ENCODE measurements around the gene VPS13D.
"Not testable (repeated sequence)": the region's sequence is repeated elsewhere in the genome, so short reads cannot be mapped to it uniquely, and the experiment has no call there.

The VPS13D gene

GRCh38 chr1:12519693-12520364 is 290.0 kb downstream of the VPS13D start:
- TF ChIP-seq CTCF (IDR thresholded peaks at IDR 0.05; ENCODE audit: low read depth, low read length) (no peak), POLR2A (IDR thresholded peaks at IDR 0.05; ENCODE audit: extremely low read depth, insufficient read length) (no peak), MYC (IDR thresholded peaks at IDR 0.05; ENCODE audit: low read depth, low read length) (no peak), MAX (IDR thresholded peaks at IDR 0.05; ENCODE audit: low read depth, low read length) (no peak)
- no peak for DNase-seq (ENCODE audit: low read depth)
- no peak overlapping the region for H3K4me3 ChIP-seq (ENCODE audit: low read depth, low read length)

- no peak for DNase-seq (ENCODE audit: low read depth)
- TF ChIP-seq MYC (IDR thresholded peaks at IDR 0.05; ENCODE audit: low read depth, low read length) = no peak
- no peak for TF ChIP-seq POLR2A (IDR thresholded peaks at IDR 0.05; ENCODE audit: extremely low read depth, insufficient read length)
- no peak for TF ChIP-seq MAX (IDR thresholded peaks at IDR 0.05; ENCODE audit: low read depth, low read length)
- TF ChIP-seq CTCF (IDR thresholded peaks at IDR 0.05; ENCODE audit: low read depth, low read length) = no peak
- H3K4me3 ChIP-seq (ENCODE audit: low read depth, low read length) = no peak overlapping the region
These were observed 291.3 kb downstream of the VPS13D start for GRCh38 chr1:12521096-12521495.

GRCh38 chr1:12522780-12523179 is 292.9 kb downstream of the VPS13D start:
- not testable (repeated sequence) for H3K4me3 ChIP-seq (ENCODE audit: low read depth, low read length); DNase-seq (ENCODE audit: low read depth)

- no peak overlapping the region for H3K4me3 ChIP-seq (ENCODE audit: low read depth, low read length)
- TF ChIP-seq CTCF (IDR thresholded peaks at IDR 0.05; ENCODE audit: low read depth, low read length) (no peak), POLR2A (IDR thresholded peaks at IDR 0.05; ENCODE audit: extremely low read depth, insufficient read length) (no peak), MYC (IDR thresholded peaks at IDR 0.05; ENCODE audit: low read depth, low read length) (no peak), MAX (IDR thresholded peaks at IDR 0.05; ENCODE audit: low read depth, low read length) (no peak)
- DNase-seq (ENCODE audit: low read depth) = no peak
These were observed 294.4 kb downstream of the VPS13D start for GRCh38 chr1:12524266-12524665.

- peak; percentile 57 for DNase-seq (ENCODE audit: low read depth)
- no peak for TF ChIP-seq MAX (IDR thresholded peaks at IDR 0.05; ENCODE audit: low read depth, low read length)
- TF ChIP-seq MYC (IDR thresholded peaks at IDR 0.05; ENCODE audit: low read depth, low read length) = no peak
- no peak overlapping the region for H3K4me3 ChIP-seq (ENCODE audit: low read depth, low read length)
These were observed 295.7 kb downstream of the VPS13D start for GRCh38 chr1:12525311-12526181.

GRCh38 chr1:12527564-12527963 is 297.7 kb downstream of the VPS13D start:
- H3K4me3 ChIP-seq (ENCODE audit: low read depth, low read length) = no peak overlapping the region
- TF ChIP-seq POLR2A (IDR thresholded peaks at IDR 0.05; ENCODE audit: extremely low read depth, insufficient read length) (no peak), CTCF (IDR thresholded peaks at IDR 0.05; ENCODE audit: low read depth, low read length) (no peak), MYC (IDR thresholded peaks at IDR 0.05; ENCODE audit: low read depth, low read length) (no peak), MAX (IDR thresholded peaks at IDR 0.05; ENCODE audit: low read depth, low read length) (no peak)
- no peak for DNase-seq (ENCODE audit: low read depth)
